HG03575 (cell line): Measurements from ENCODE around the gene KSR2.

Experiments used
- ATAC-seq: cut with Tn5 transposase; IDR thresholded peaks from one replicate; pipeline ENCODE4 v1.9.1; 2021; ENCODE audit not compliant: unreplicated experiment, insufficient number of reproducible peaks, low FRiP score; ENCODE audit errors: extremely low read depth

KSR2 gene

DNA sequence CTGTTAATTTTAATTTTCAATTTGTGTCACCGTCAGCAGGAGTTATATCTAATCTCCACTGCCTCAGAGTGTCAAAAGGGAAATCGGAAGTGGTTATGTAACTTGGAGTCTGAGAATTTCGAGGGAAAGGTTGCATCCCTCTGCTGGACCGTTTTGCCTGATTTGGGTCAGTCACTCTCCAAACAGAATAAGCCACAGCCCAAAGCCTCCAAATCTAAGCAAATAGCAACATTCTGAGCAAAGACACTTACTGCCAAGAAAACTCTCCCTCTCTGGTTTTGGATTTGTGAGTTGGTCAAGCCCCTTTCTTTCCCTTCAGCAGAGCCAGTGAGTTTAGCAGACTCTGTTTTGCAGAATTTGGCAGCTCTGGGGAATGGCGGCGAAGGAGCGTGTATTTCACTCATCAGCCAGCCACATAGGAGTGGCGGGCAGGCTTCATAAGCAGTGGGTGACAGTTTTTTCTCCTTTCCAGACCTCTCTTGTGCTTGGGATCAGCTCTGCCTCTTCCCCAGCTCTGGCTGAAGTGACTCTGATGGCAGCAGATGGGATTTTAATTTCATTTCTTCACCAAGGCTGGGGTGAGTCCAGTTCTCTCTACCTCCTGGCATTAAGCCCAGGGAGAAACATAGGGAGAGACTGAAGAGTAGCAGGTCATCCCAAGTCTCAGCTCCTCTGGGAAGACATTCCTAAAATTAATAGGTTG lies 388.6 kb downstream of the KSR2 start:
- ATAC-seq = no peak

DNA sequence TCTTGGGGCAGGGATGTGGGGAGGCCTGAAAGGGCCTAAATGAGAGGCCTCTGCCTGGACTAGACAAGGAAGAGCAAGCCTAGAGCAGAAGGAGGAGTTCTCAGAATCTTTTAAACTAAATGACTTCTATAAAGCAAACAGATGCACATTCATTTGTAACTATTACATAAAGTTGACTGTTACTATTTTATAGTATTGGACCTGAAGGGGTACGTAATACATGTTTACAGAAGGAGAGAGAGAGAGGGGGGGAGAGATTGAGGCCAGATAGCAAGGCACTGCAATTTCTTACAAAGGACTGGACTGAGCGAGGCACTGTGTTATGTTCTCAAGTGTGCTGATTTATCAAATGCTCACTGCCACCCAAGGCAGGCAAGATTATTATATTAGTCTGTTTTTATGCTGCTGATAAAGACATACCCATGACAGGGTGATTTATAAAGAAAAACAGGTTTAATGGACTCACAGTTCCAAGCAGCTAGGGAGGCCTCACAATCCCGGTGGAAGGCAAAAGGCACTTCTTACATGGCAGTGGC lies 391.6 kb downstream of the KSR2 start:
- ATAC-seq = no peak

DNA sequence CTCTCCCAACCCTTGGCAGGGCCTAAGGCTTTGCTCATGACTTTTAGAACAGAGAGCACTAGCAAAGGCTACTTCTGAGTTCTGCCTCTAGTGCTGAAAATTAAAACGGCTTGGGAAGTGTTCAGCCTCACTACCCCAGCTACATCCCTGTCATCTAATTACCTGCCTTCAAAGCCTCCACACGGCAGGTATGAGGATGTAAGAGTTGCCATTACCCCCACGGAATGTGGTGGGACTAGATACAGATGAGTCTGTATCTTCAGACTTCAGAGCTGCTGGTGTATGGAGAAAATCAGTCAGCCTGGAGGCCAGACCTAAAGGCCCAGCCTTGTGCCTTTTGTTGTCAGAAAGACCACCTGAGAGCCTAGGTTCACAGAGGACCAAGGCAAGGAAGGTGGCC lies 392.7 kb downstream of the KSR2 start:
- no peak for ATAC-seq

DNA sequence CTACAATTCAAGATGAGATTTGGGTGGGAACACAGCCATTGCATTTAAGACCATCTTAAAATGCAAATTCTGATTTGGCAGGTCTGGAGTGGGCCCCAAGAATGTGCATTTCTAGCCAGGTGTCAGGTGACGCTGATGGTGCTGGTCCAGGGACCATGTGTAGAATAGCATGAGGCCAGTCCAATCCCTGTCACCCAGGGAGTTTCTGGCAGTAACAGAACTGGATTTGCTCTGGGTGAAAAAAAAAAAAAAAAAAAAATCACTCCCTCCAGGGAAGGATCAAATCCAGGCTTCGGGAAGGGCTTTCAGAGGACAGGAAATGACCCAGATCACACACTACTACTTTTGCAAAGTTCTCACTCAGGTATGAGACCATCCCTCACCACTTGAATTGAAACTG lies 394.1 kb downstream of the KSR2 start:
- ATAC-seq = no peak

DNA sequence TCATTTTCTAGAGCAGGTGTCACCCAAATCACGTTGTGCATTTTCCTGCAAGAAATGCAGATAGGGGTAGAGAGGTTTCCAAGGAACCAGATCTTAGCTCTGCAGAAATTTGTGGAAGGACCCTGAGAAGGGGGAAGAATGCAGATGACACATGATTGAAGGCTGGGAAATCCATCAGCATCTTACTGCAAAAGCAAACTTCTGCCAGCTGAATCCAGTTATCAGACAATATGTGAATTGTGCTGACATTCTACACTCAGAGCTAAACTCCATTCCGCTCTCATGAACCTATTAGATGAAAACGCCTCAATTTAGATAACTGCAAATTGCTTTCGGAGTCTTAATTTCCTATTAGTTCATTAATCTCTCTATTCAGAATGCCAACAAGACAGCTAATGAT lies 396.0 kb downstream of the KSR2 start:
- no peak for ATAC-seq

DNA sequence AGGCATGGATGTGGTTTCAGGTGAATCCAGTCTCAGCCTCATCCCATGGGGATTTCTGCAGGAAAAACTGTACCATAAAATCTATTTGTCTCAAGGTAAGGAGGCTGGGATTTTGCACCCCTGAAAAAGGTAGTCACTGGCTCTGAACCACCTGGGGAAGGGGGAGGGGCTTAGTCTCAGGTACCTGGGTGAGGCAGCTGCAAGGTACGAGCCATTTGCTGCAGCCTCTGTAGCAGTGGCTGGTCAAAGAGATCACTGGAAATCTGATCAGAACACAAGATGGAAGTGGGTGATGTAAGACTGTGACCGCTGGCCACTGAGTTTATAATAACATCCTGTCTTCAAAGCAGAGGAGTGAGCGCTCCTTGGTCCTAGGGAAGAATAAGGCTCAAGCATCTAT lies 397.5 kb downstream of the KSR2 start:
- no peak for ATAC-seq

DNA sequence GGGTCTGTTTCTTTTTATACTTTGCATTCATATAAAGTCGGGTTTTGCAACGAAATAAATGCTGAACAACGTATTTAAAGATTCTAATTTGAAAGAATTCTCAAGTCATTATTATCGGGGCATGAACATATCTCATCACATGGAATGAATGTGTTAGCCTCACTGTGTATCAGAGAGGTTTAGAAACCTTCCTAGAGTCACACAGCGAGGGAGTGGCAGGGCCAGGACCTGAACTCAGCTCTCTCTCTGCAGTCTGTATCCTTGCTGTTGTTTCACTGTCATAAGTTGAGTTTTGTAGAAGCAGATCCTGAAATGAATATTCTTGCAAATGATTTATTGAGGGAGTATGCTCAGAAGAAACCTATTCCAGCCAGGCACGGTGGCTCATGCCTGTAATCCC lies 398.2 kb downstream of the KSR2 start:
- no peak for ATAC-seq

DNA sequence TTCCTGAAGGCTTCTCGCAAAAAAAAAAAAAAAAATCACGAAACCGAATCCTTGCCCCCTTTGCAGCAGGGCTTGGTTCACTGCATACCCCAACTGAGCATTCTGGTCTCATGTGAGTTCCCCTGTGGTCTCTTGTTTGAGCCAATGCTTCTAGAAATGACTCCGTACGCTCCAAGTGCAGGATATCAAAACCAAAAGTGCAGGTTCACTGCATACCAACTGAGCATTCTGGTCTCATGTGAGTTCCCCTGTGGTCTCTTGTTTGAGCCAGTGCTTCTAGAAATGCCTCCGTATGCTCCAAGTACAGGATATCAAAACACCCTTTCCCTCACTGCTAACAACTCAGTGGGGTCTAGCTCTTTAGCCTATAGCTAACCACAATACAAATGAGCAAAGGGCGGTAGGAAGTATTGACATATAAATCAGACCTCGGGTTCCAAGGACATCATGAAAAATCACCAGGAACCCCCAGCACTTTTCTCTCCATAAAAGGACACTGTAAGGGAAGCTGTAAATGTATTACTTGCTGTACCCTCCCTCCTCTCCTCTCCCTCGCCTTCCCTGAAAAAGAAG lies 401.1 kb downstream of the KSR2 start:
- no peak for ATAC-seq

DNA sequence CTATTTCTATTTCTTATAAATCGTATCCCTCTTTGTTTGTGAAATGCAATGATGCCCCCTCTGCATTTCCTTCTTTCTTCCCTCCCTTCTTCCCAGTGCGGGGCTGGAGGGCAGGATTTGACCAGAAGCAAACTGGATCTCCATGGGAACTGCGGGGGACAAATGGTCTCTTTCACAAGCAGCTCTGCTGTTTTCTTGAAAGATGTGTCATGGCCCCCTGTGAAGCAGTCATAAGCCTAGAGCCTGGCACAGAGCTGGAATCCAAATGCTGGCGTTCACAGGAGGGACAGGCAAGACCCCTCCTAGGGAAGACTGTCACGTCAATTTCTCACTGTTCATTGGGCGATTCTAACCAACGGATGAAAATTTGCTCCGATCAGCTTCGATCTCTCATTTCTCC lies 403.9 kb downstream of the KSR2 start:
- ATAC-seq = no peak

DNA sequence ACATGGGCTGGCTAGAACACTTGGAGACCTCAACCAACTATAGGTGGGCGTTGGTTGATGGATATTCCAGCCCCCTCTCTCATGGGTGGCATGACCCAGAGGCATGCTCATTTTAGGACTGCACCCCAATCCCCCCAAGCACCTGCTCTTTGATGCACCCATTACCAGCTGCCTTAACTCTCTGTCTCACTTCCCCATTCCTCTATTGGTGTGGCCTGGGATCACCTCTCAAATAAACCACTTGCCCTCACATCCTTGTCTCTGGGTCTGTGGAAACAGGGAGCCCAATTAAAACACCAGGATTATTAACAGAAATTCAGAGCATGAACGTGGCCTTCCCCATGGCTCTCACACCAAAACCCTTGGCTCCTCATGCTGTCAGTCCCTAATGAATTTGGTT lies 405.1 kb downstream of the KSR2 start:
- no peak for ATAC-seq

DNA sequence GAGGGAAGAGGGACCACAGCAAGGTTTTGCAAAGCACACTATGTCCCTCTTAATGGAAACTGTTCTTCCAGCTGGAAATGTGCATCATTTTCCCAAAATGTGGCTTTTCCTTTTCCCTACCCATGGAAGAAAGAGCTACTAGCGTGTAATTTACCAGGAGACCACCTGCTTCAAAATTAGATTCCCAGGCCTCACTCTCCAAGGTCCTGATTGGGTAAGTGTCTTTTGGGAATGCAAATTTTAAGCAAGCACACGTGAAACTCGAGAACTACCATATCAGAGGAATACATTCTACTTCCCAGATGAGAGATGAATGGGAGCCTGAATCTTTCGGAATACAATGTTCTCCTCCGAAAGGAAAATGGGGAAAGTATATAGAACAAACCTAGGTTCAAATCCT lies 405.8 kb downstream of the KSR2 start:
- ATAC-seq = no peak

DNA sequence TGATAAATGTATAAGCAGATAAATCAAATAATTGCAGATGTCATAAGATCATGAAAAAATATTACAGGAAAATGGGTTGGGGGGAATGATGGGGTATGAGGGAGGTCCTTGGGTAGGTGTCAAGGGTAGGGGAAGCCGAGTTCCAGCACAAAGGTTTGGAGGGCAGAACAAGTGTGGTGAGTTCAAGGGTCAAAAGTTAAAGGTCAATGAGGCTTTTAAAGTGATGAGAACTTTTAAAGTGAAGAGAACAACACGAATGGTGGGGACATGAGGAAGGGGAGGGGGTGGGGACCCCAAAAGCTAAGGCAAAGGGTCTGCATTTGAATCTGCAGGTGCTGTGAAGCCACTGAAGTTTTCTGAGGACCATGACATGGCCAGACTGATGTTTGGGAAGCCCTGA lies 406.8 kb downstream of the KSR2 start:
- no peak for ATAC-seq

DNA sequence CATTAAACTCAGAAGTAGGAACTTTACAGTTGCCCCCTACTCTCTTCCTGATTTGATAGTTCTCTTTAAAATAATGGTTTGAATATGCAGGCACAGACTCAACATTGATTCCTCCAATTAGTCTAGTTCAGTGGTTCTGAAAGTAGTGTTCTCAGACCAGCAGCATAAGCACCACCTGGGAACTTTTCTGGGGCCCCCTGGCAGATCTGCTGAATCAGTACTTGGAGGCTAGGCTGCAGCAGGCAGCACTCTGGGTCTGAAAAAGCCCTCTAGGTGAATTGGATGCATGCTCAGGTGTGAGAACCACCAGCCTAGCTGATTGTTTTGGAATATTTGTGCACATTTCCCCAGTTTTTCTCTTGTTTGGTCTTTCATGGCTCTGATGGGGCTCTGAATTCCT lies 408.8 kb downstream of the KSR2 start:
- no peak for ATAC-seq

DNA sequence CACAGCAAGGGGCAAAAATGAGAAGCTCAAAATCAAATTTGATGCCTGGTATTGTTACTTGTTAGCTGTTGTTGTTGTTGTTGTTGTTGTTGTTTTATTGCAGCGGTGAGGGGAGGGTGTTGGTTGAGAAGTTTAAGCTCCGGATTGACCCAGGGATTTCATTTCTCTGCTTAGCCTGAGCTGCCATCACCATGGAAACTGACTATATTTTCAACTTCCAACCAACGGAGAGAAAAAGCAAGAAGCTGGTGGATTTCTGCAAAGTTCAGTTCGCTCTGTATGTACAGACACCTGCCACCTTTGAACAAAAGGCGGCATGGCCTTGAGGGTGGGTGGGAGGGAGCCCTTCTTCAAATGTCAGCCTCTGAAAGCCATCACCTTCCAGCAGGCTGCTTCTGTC lies 412.9 kb downstream of the KSR2 start:
- no peak for ATAC-seq

DNA sequence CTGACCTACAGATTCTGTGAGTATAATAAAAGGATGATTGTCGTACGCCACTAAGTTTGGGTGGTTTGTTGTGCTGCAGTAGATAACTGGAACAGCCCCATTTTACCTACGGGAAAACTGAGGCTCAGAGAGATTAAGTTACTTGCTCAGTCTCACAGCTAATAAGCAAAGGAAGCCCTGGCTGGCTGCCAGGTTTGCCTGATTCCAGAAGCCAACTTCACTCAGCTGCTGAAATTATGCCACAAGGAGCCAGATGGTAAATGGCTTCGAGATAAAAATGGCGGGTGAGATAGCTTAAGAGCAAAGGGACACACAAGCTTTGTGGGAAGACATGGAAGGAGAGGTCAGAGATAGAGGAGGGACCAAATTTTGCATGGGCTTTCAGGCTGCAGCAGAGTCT lies 415.8 kb downstream of the KSR2 start:
- no peak for ATAC-seq

DNA sequence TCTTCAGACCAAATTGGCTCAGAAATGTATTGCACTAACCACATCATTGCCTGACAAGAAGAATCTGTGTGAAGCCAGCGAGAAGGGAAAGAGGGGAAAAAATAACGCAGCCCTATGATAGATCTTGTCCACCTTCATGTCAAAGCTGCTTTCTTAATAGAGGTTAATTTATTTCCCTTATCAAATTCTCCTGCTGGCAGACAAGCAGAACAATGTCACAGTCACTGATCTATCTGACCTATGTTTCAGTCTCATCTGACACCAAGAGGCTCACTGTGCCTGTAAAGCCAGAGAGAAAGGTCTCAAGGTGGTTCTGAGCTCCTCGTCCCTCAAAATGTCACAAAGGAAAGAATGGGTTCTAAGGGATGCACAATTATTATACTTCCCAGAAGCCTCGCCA lies 417.1 kb downstream of the KSR2 start:
- ATAC-seq = no peak

DNA sequence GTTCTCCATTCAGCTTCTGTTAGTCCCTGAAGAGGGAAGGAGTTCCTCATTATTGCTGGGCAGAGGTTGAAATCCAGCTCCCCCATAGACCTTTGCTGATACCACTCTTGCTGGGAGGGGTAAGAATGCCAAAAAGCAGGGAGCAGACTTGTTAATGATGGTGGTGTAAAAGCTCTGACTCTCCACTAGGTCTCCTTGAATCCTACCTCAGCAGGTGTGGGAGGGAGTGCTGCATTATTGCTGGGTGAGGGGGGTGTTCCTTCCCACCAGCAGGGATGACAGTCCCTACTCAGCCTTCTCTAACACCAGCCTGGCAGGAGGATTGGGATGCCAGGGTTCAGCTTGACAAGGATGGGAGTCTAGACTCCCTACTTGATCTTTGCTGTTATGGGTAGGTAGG lies 421.6 kb downstream of the KSR2 start:
- no peak for ATAC-seq

DNA sequence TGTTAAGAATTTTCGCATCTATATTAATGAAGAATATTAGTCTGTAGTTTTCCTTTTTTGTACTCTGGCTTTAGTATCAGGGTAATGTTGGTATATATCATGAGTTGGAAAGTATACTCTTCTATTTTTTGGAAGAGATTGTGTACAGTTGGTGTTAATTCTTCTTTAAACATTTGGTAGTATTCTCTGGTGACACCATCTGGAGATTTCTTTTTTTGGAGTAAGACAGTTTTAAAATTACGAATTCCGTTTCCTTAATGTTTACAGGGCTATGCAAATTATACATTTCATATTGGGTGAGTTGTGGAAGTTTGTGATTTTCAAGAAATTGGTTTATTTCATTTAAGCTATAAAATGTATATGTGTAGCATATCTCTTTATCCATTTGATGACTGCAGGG lies 423.6 kb downstream of the KSR2 start:
- ATAC-seq = no peak

DNA sequence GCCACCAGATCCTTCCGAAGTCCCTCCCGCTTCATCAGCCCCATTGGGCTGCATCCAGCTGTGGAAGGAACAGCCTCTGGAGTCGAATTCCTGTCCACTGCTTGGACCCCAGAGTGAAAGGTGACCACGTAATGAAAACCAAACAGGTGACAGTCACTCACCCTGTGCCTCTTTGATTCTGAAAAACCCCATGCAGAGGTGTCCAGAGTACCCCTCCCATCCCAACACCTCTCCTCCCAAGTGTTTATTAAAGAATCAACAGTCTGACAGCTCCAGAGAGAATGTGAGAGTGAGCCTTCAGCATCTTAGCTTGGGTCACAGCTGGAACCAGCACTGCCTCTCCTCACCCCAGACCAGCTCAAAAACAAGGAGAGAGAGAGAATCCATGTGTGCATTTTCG lies 428.8 kb downstream of the KSR2 start:
- no peak for ATAC-seq

DNA sequence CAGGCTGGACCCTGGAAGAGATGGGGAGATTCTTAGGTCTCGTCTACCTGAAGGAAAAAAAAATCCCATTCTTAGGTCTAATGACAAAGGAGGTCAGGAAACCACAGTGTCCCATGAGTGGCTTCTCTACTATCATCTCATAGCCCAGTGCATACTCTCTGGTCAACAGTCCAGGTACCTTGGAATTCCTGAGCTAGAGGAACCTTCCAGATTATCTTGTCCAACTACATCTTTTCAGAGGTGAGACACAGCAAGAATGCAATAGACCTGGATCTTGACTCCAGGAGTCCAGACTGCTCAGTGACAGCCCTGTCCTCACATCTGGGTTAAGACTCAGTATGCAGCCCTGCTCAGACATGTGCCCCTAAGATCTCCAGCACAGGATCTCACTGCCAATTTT lies 429.9 kb downstream of the KSR2 start:
- no peak for ATAC-seq
